HG03439 (cell line): ENCODE measurements around the gene CHRNG.

Experiments
- ATAC-seq: cut with Tn5 transposase; IDR thresholded peaks from one replicate; pipeline ENCODE4 v1.9.1; 2021; ENCODE audit warnings: mild to moderate bottlenecking, moderate library complexity; ENCODE audit not compliant: unreplicated experiment

Gene CHRNG, protein sequence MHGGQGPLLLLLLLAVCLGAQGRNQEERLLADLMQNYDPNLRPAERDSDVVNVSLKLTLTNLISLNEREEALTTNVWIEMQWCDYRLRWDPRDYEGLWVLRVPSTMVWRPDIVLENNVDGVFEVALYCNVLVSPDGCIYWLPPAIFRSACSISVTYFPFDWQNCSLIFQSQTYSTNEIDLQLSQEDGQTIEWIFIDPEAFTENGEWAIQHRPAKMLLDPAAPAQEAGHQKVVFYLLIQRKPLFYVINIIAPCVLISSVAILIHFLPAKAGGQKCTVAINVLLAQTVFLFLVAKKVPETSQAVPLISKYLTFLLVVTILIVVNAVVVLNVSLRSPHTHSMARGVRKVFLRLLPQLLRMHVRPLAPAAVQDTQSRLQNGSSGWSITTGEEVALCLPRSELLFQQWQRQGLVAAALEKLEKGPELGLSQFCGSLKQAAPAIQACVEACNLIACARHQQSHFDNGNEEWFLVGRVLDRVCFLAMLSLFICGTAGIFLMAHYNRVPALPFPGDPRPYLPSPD

DNA sequence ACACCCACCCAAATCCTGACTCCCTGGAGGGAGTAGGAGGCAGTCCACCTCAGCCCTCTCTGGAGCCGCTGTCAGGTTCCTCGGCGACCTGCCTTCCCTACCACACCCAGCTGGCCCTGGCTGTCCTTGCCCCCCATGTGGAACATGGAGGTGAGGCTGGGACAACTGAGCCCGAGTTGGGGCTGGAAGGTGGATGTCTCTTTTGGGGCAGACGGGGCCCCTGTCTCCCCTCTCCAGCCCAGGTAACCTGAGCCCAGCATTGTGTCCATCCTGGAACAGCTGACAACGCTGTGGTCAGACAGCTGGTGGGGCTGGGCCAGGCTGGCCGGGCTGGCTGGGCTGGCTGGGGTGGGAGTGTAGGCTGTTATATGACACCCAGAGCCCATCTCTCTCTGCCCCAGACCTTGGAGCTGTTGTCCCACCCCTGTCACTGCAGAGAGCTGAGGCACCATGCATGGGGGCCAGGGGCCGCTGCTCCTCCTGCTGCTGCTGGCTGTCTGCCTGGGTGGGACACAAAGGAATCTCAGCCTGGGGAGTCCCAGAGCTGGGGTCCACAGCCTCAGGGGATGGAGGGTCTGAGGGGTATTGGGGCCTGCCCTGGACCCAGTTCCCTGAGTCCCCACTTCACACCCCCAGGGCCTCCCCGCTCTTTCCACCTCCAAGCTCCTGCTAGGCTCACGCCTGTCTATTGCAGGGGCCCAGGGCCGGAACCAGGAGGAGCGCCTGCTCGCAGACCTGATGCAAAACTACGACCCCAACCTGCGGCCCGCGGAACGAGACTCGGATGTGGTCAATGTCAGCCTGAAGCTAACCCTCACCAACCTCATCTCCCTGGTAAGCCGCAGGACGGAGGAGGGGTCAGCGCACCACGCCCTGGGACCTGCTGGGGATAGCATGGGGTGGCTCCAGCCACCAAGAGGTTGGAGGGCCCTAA lies at the start of gene CHRNG:
Gene CHRNG, plus strand, starts transcription at position 395 of the 934 bp plus-strand sequence. Its CDS starts 56 bp downstream, at position 451.
- no peak for ATAC-seq

- ATAC-seq, result no peak
Observed at GRCh38 chr2:232490221-232491138, 49.0 kb upstream of the CHRNG start.

GRCh38 chr2:232491139-232491780 lies 48.2 kb upstream of the CHRNG start:
- ATAC-seq, result no peak

DNA sequence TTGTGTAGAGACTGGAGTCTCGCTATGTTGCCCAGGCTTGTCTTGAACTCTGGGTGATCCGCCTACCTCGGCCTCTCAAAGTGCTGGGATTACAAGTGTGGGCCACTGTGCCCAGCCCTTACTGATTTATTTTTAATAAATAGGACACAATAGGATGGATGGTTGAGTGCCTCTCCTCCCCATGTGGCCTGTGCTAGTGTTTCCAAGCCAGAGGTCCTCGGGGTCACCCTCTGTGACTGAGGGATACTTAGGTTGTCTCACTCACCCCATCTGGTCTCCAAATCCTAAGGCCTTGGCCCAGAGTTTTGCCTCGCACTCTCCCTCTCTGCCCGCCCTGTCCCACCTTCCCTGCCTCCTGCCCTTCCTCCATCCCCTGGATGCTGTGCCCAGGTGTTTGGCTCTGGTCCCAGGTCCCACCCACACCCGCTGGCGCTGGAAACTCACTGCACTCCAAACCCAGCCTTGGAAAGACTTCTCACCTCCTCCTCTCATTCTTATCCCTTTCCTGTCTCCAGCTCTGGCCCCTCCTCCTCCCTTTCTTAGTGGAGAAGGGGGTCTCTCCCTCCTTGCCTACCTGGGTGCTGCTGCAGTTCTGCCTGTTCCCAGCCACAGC lies 47.1 kb upstream of the CHRNG start:
- ATAC-seq, result no peak

- ATAC-seq, result no peak
Observed at GRCh38 chr2:232492963-232493700, 46.4 kb upstream of the CHRNG start.

DNA sequence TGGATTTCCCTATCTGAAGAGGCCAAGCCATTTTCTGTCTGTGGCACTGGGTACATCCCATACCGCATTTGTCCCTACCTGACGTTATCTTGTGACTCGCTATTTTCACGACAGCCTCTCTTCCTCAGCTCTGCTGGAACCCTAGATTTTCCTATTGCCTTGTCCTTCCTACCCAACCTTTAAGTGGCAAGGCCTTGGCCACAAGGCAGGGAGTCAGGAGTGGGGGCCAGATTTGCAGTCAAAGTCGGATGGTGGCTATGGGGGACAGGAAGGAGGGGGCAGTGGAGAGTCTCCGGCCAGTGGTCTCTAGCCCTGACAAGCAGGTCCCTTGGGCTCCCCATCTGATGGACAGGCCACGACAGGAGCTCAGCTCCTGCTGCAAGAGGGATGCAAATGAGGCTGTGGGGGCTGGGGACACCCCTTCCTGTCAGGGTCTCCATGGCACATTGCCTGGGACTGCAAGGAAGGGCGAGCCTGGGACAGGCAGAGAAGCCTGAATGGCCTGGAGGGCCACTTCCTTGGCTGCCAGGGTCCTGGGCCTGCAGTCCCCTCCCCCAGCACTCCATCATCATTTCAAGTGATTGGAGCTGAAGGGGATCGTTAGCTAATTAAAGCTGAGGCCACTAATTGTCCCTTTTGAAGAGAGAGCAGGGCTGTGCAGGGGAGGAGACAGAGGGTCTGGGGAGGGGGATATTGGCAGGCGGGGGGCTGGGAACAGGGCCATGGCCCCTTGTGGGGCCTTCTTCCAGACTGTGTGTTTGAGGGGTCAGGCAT lies 45.6 kb upstream of the CHRNG start:
- no peak for ATAC-seq

DNA sequence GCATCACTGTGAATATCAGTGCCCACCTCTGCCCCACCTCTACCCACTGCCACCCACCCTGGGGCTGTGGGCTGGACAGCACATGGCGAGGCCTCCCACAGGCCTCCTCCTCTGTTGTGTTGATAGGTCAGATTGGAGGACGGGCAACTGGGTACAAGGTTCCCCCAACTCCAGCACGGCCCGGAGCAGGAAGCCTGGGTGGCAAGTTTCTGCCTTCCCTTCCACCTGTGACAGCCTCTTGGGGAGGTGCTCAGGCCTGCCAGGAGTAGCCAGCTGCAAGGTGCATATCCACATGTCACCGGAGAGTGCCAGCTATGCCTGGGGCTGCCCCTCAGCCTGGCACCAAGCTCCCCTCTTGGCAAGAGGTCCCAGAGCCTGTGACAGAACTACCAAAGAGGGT lies 45.0 kb upstream of the CHRNG start:
- ATAC-seq, result no peak

DNA sequence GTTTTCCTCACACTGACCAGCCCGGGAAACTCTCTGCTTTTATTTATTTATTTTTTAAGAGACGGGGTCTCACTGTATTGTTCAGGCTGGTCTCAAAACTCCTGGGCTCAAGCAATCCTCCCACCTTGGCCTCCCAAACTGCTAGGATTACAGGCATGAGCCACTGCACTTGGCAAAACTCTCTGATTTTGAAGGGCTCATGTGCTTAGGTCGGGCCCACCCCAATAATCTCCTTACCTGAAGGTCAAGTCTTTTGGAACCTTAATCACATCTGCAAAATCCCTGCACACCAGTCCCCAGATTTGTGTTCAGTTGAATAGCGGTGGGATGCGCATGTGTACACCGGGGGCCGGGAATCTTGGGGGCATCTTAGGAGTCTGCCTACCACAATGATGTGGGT lies 44.2 kb upstream of the CHRNG start:
- no peak for ATAC-seq

DNA sequence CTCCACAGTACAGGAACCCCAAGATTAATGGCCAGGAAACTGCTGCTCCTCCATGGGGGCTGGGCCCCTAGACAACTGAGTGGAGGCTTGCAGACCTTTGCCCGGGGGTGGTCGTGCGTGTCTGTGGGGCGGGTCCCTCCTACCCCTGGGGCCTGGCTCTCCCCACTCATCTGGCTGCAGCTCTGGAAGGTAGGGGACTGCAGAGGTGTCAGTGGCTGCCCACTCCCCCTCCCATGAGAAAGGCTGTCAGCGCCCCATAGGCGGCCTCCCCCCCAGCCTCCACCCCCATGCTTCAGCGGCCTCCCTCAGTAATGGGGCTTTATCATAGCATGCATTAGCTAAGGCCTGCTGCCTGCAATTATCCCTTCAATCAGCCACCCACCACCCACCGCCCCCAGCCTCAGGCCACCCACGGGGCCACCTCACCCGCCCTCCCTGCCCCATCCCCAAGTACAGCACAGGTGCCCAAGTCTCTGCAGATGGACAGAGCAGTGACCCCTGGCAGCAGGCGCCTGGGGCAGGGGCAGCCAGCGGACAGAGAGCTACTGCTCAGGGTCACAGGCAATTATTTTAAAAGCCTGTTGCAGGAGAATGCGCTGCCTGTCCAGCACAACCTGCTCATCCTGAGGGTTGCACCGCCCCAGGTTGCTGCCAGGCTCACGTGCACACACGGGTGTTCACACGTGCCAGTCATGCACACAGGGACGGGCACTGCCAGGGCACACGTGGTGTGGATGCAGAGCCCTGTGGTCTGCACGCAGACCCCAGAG lies 42.8 kb upstream of the CHRNG start:
- no peak for ATAC-seq

DNA sequence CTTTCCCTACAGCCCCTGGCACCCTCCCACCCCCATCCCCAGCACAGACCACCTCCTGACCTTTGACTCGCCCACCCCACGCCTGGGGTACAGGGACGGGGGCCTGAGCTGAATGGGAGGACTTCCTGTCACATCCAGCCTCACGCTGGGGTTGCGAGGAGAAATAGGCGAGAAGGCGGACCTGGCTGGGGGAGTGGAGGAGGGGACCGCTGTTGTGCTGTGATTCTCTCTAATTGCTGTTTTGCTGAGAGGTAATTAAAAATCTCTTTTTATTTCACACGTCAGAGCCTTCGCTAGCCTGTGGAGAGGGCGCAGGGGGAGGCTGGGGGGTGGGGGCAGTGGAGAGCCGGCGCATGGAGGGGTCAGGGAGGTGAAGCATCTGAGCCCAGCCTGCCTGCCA lies 42.1 kb upstream of the CHRNG start:
- ATAC-seq, result no peak

DNA sequence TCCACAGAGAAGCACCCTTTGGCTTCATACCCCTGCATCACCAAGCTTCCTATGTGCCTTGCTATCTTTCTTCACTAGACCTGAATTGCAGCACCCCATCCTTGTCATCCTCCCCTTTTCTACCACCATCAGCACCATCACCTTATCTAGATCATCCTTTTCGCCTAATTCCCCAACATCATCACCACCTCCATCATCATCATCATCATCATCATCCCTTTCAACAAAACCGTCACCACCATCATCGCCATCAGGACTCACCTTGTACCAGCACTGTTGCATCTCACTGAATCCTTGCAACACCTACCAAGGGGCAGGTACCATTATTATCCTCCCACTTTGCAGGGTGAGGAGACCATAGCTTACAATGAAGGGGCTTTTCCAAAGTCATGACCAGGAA lies 41.0 kb upstream of the CHRNG start:
- no peak for ATAC-seq

- ATAC-seq, result no peak
Observed at GRCh38 chr2:232501331-232501771, 38.1 kb upstream of the CHRNG start.

DNA sequence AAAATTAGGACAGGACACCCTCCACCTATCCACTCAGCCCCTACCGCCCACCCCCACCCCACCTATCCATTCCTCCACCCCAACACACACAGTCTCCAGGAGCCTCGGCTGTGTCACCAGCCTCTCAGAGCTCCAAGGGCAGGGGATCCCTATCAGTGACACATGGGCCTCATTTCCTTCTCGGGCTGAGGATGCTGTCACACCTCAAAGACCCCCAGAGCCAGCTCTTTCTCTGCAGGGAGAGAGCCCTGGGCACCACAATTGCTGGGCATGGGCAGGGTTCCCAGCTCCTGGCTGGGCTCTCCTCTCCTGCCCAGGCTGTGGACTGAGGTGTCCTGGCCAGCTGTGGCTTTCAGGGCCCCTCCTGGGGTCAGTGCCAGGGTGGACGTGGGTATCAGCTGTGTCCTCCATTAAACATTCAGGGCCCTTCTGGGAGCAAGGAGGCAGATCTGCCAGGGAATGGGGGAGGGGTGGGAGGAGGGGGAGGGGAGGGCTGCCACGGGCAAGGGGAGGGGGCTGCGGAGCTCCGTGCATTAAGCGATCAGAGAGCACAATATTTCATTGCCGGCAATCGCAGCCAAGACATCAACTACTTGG lies 37.6 kb upstream of the CHRNG start:
- ATAC-seq, result no peak

DNA sequence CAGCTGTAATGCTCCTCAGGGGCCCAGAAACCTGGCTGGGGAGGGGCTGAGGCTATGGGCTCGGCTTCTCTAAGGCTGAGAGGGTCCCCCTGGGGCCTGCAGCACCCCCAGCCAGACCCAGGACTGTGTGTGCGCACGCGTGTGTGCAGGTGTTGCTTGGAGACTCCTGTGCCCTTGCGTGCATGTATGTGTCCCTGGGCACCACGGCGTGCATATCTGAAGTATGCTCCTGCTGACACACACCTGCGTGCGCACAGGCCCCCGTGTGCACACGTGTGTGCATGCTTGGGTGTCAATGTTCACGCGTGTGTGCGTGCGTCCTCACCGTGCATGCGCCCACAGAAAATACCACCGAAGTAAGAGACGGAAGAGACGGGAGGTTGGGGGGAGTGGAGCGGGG lies 37.0 kb upstream of the CHRNG start:
- no peak for ATAC-seq

DNA sequence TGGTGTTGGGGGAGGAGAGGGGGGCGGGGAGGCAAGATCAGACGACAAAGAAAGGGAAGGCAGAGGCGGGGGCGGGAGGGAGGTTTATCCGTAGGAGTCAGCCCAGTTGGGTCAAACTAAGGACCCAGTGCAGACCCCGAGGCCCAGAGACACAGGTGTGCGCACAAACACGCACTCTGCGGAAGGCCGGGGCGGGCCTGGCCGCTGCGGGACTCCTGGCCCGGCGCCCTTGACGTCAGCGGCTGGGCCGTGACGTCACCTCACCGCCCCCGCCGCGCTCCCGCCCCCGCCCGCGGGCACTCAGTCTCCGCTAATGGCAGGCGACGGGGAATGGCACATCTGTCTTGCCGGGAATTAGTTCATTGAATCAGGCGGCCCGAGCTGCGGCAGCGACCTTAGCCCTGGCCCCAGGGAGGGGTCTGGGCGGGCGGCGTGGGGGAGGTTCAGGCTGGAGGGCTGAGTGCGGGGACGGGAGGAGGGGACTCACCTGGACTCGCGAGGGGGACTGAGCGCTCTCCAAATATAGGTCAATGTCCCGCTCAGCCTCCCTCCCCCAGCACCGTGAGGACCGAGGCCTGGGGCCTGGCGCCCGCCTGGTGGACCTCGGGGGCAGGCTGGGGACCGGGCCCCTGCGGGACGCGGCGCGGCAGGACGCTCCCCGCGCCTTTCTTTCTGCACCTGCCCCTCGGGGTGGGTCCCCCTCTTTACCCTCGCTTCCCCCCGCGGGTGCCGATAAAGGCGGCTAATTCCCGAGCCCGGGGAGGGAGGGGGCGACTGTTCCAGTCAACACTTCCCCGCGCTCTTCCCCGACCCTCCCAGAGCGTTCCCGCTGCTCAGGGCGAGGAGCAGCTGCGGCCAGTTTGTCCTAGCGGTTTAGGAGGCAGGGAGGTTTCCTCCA lies 36.3 kb upstream of the CHRNG start:
- ATAC-seq, result no peak

DNA sequence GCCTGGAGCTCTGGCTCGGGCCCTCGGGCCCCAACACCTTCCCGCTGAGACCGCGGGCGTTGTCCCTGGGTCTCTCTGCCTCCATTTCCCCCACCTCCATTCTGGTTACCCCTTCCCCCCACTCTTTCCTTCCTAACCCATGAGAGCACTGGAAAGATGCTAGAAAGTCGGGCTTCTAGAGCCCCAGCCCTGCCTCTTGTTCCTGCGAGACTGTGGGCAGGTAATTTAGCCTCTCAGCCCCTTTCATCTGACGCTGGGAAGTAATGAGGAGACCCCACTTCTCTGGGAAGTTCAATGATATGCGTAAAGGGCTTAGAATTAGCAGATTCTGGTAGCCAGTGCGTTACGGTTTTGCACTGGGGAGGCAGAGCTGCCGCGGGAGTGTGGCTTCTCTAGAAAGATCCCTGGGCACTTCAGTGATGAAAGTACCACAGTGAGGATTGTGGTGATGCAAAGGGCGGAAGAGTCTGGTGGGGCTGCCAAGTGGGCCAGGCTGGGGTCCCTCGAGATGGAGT lies 35.6 kb upstream of the CHRNG start:
- no peak for ATAC-seq
